Fibroblast of the aortic adventitia (primary cell): ENCODE measurements around the gene POU2F1. TPM values are rescaled to one million over a fixed set of nuclear protein-coding genes. Genes with fewer than 3 reads are reported as not detected.

Experiments
- DNase-seq: peaks from one replicate; pipeline ENCODE4 v3.0.0-alpha.2; 2010; ENCODE audit warnings: low read depth
- H3K4me3 ChIP-seq: 2 replicates; pipeline ENCODE4 v1.5.1; 2011; ENCODE audit warnings: low read depth, mild to moderate bottlenecking, control low read depth, low read length, moderate library complexity
- CTCF ChIP-seq: IDR thresholded peaks from 2 replicates; pipeline ENCODE4 v1.5.1; 2011; ENCODE audit warnings: mild to moderate bottlenecking, low read length, control low read depth, inconsistent platforms; ENCODE audit not compliant: insufficient read depth
- total RNA-seq: library from RNA; depleted of rRNA; stranded (reverse); fragments of >200 nt; gene quantifications from 2 replicates; pipeline ENCODE4 v1.2.3, GENCODE V29; 2012; ENCODE audit warnings: low replicate concordance

The POU2F1 gene
- total RNA-seq, 1 donor: 10.7 TPM

DNA sequence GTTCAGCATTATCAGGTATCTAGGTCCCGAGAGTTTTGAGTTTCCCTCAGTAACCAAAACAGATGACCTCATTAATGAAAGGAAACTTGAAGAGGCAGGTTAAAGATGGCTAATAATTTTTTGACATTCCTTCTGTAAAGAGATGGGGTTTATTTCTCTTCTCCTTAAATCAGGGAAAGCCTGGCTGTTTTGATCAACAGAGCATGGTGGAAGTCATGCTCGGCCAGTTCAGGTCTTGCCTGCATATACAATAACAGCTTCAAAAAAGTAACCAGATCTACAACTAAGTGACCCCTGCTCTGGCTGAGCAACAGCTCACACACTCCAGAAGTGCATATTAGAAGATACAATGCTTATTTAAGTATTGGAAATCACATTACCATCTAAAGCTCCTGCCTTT is 36.6 kb upstream of the POU2F1 start:
- TF ChIP-seq CTCF: no peak
- no peak for DNase-seq
- H3K4me3 ChIP-seq: no peak overlapping the region

DNA sequence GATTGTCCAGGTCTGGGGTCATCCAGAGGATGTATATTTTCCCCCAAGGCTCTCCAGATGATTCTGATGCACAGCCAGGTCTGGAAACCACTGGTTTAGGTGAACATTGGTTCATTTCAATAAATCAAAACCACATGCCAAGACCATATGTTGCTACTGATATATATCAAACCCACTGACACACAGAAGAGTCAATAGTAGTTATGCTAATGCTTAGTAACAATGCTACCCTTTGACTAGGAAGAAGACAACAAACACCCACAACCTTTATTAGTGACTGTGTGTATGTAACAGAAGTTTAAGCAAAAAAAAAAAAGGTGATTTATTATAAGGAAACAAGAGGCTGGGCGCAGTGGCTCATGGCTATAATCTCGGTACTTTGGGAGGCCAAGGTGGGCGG is 35.6 kb upstream of the POU2F1 start:
- H3K4me3 ChIP-seq: no peak overlapping the region
- no peak for TF ChIP-seq CTCF
- no peak for DNase-seq

- H3K4me3 ChIP-seq: no peak overlapping the region
- no peak for DNase-seq
- no peak for TF ChIP-seq CTCF
Measured at GRCh38 chr1:167185974-167186657, 34.6 kb upstream of the POU2F1 start.

GRCh38 chr1:167186771-167187170 is 33.9 kb upstream of the POU2F1 start:
- TF ChIP-seq CTCF: no peak
- H3K4me3 ChIP-seq: no peak overlapping the region
- no peak for DNase-seq

DNA sequence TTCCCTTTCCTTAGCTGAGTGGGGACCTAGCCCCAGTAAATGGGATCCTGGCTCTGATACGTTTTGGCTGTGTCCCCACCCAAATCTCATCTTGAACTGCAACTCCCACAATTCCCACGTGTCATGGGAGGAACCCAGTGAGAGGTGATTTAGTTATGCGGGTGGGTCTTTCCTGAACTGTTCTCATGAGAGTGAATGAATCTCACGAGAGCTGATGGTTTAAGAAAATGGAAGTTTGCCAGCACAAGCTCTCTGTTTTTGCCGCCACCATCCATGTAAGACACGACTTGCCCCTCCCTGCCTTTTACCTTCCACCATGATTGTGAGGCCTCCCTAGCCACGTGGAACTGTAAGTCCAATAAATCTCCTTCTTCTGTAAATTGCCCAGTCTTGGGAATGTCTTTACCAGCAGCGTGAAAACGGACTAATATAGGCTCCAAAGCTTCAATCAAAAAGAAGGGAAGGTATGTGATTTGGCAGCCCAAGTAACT is 29.9 kb upstream of the POU2F1 start:
- DNase-seq: no peak
- H3K4me3 ChIP-seq: no peak overlapping the region
- no peak for TF ChIP-seq CTCF

DNA sequence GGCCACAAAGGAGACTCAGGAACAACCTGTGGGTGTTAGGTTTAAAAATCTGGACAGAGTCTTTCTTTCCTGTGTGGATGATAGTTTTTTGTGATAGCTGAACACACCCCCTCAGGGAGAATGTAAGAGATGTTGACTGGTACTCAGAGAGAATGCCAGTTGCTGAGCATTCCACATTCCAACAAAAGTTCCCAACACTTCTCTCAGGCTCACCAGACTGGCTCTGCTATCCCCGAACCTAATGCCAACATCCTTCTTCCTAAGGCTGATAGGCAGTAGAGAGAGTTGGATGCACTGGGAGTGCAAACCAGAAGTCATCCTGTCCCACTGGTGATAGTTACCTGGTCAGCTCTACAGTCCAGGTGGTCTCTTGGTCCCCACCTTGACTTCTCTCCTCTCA is 28.7 kb upstream of the POU2F1 start:
- no peak overlapping the region for H3K4me3 ChIP-seq
- no peak for DNase-seq
- no peak for TF ChIP-seq CTCF

- TF ChIP-seq CTCF: no peak
- H3K4me3 ChIP-seq: no peak overlapping the region
- no peak for DNase-seq
Measured at GRCh38 chr1:167194182-167194581, 26.5 kb upstream of the POU2F1 start.
